ENCODE data around the gene MFAP2. TPM values are rescaled to one million over a fixed set of nuclear protein-coding genes. Genes with fewer than 3 reads are reported as not detected.

The MFAP2 gene, protein sequence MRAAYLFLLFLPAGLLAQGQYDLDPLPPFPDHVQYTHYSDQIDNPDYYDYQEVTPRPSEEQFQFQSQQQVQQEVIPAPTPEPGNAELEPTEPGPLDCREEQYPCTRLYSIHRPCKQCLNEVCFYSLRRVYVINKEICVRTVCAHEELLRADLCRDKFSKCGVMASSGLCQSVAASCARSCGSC
- polyA plus RNA-seq (ENCODE audit: insufficient read length in 4 of 4) = 100 to 1,000 TPM; 204 to 582 (median 224) TPM

DNA sequence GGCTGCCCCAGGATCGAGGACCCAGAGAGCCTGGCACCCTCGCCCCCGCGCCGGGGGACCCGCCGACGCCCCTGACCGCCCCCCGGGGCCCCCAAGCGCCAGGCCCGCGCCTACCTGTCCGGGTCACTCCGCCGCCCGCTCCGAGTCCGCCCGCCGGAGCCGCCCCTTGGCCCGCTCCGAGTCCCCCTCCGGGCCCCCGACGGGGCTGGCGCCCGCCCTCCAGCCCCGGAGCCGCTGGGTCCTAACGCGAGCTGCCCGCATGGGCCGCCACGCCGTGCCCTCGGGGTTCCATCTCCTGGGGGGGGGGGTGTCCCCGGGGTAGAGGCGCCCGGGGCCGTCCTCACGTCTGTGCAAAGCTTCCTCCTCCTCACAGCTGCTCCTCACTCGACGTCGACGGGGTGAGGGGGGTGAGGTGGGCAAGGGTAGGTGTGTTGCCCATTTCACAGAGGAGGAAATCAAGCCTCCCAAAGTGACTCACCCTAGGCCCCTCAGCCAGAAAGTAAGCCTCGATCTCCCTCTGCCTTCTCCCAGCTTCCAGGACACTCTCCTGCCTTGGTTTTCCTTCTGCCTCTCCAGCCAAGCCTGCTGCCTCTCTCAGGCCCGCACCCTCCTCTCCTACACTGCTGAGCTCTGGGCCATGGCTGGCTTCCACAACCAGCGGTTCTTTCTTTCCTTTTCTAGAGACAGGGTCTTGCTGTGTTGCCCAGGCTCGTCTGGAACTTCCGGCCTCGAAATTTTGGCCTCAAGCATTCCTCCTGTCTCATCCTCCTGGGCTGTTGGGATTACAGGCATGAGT, at the start of gene MFAP2:
Gene MFAP2 (minus strand): TSS at position 148 of the 796 bp plus-strand sequence. CDS start 2,347 bp downstream, outside the sequence.
- DNase-seq (ENCODE audit: low read depth in 4 of 4, low spot score in 3 of 4) = no peak

DNA sequence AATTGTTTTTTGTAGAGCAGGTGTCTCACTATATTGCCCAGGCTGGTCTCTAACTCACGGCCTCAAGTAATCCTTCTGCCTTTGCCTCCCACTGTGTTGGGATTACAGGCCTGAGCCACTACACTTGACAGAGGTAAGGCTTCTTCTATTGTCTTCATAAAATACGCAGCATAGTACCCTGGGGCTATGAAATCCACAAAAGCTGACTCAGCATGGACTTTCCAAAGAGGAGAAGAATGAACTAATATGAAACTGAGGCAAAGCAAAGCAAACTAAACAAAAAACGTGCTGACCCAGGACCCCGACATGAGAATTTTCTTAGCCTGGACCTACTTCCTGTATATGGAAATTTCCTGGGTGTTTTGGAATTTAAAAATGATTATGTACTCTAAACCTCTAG, 49.8 kb upstream of the MFAP2 start:
- no peak for DNase-seq (ENCODE audit: low read depth in 4 of 4, low spot score in 3 of 4)

DNA sequence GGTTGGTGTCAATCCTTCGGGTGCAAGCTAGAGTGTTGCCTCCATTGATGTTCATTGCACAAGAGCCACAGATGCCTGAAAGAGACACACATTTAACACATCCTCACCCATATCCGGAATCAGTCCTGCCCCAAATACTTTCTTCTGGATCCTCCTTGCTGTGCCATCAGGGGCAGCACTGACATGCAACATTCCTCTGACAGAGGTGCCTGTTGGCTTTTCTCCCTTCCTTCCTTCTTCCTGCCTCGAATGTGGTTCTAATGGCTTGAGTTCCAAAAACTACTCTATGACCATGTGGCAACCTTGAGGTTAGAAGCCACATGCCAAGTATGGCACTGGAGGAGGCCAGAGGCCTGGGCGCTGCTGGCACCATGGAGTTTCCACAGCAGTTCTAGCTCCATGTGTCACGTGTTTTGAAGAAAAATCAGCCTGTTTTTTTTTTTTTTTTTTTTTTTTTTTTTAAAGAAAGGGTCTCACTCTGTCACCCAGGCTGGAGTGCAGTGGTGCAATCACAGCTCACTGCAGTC, 48.3 kb upstream of the MFAP2 start:
- no peak for DNase-seq (ENCODE audit: low read depth in 4 of 4, low spot score in 3 of 4)

DNA sequence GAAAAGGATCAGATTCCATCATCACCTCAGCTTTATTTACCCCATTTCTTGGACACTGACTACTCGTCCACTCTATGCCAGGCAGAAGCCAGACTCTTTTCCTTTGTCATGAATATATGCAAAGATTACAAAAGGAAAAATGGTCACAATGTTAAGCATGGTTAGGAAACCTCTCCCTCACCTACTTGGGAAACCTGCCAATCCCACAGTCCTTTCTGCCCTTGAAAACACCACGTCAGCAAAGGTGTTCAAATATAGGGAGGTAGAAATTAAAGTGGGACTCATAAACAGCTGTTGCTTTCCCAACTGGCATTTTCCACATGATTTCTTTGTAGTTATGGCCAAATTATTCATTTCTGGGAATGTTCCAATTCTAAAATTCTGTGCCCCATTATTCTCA, 47.5 kb upstream of the MFAP2 start:
- no peak for DNase-seq (ENCODE audit: low read depth in 4 of 4, low spot score in 3 of 4)

DNA sequence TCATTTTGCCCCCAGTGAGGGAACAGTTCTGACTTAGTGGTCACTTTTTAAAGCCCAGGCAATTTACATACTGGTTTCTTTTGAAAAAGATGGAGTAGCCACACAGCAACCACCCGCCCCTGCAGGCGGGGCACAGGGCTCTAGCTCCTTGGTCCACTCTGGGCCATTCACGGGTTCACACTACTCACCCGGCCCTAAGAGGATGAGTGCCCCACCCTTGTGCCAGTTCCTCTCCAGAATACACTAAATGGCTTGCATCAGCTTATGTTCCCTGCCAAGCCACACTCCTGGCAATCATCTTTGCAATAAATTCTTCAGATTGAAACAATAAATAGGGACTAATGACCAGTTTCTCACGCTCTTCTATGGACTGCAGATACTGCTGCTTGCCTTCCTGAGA, 47.0 kb upstream of the MFAP2 start:
- no peak for DNase-seq (ENCODE audit: low read depth in 4 of 4, low spot score in 3 of 4)

DNA sequence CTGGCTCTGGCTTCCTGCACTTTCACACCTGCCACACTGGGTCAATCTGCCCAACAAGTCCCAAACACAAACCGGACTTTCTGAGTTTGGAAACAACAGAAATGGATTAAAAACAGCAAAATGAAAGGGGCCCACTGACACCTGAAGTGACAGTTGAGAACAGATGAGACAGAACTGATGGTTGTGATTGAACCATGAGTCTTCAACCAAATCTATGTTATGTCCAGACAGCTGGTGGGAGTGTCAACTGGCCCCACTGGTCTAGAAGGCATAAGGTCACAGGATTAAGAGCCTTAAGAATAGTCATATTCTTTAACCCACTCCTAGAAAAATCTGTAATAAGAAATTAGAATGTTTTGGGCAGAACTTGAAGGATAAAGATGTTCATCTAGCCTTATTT, 44.3 kb upstream of the MFAP2 start:
- no peak for DNase-seq (ENCODE audit: low read depth in 4 of 4, low spot score in 3 of 4)

DNA sequence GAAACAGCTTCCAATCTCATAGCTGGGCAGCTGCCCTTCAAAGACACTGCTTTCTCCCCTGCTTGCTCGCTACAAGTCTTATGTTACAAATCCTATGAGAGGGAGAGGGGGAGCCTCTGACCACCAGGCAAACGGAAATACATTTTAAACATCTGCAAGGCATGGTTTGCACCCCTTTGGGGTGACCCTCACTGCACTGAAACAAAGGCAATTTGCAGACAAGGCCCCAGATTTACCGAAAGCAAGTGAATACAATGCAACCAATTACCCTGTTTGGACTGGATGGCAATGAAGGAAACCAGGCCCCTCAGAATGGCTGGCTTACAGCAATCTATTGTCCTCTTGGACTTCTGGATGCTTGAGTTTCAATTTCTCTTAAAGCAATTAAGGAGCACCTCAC, 43.2 kb upstream of the MFAP2 start:
- DNase-seq (ENCODE audit: low read depth in 4 of 4, low spot score in 3 of 4) = no peak

DNA sequence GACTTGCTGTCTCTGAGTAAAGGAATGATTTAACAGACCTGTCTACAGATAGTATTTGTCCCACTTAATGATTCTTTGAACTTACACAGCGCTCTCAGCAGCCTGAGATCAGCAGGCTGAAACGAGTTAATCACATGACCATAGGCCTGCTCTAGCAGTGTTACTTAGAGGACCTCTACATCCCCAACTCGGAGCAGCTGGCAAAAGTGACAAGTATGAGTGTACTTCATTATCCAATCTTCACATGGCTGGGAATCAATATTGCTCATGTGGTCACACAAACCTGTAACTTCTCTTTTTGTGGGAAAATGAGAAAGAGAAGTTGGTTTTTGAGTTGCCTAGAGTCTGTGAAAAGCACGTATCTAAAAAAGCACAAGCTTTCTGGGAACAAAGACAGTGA, 42.7 kb upstream of the MFAP2 start:
- DNase-seq (ENCODE audit: low read depth in 4 of 4, low spot score in 3 of 4) = no peak

DNA sequence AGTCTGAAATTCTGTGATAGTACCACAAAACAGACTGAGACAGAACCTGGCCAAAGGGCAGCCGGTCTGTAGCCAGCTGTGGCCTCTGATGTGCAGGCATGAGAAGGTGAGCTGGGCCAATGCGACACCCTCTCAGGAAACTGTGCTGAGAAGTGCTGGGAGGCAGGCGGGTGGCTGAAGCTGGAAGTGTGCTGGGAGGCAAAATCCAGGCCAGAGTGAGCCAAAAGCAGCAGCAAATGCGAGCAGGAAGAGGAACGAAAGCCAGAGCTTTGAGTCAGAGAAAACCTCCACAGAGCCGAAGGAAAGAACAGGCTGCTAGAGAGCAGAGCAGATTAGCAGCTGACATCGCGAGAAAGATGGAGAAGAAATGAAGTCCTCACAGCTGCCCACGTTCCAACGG, 41.5 kb upstream of the MFAP2 start:
- DNase-seq (ENCODE audit: low read depth in 4 of 4, low spot score in 3 of 4) = no peak

DNA sequence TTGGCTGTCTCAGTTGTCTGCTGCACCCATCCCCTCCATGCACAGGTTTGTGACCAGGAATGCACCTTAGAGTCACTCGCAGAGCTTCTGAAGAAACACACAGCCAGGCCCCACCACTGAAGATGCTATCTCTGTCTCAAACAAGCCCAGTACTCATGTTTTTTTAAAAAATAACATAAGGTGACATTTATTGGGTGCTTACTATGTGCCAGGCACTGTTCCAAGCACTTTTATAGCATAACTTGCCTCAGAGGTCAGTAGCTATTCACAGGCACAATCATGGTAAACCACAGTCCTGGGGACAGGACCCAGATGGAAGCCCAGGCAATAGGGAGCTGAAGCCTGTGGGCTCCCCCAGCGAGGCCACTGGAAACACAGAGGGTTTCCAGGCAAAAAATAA, 40.1 kb upstream of the MFAP2 start:
- DNase-seq (ENCODE audit: low read depth in 4 of 4, low spot score in 3 of 4) = no peak

DNA sequence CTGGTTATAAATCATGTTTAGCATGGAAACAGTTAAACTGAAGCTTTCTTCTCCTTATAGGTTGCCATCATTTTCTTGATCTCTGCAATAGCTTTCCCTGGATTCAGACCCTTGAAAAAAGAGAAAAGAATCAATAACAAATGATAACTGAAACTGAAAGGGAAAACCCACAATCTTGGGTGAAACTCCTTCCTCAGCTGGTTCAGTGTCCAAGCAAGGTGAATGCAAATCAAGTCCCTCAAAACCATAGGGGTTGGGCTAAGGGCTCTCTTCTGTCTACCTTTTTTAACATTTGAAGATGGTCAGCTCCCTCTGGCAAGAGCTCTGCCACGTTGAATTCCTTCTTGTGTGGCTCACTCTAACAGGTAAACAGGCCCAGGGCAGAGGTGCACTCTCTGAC, 38.4 kb upstream of the MFAP2 start:
- no peak for DNase-seq (ENCODE audit: low read depth in 4 of 4, low spot score in 3 of 4)

DNA sequence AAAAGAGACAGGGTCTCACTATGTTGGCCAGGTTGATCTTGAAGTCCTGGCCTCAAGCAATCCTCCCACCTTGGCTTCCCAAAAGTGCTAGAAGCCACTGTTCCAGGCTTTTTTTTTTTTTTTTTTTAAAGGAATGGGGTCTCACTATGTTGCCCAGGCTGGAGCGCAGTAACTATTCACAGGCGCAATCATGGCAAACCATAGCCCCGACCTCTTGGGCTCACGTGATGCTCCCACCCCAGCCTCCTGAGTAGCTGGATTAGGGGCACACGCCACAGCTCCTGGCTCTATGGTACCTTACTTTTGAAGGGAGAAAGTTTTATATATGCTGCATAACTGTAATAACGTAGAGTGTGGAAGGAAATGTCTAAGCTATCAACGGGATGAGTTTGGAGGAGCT, 37.0 kb upstream of the MFAP2 start:
- DNase-seq (ENCODE audit: low read depth in 4 of 4, low spot score in 3 of 4) = no peak

DNA sequence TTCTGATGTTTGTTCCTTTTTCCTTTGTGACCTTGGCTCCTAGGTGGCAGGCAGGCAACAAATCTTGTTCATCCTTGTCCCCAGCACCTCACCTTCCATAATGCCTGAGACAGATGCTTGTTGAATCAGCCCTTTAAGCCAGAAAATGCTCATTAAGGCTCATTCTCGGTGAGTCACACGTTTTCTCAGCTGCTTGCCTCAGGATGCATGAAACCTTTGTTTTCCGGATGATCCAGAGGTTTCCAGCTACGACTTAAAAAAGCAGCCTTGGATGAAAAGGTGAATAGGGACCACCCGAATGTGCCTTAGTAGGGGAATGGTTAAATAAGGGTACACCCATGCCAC, 35.9 kb upstream of the MFAP2 start:
- no peak for DNase-seq (ENCODE audit: low read depth in 4 of 4, low spot score in 3 of 4)

DNA sequence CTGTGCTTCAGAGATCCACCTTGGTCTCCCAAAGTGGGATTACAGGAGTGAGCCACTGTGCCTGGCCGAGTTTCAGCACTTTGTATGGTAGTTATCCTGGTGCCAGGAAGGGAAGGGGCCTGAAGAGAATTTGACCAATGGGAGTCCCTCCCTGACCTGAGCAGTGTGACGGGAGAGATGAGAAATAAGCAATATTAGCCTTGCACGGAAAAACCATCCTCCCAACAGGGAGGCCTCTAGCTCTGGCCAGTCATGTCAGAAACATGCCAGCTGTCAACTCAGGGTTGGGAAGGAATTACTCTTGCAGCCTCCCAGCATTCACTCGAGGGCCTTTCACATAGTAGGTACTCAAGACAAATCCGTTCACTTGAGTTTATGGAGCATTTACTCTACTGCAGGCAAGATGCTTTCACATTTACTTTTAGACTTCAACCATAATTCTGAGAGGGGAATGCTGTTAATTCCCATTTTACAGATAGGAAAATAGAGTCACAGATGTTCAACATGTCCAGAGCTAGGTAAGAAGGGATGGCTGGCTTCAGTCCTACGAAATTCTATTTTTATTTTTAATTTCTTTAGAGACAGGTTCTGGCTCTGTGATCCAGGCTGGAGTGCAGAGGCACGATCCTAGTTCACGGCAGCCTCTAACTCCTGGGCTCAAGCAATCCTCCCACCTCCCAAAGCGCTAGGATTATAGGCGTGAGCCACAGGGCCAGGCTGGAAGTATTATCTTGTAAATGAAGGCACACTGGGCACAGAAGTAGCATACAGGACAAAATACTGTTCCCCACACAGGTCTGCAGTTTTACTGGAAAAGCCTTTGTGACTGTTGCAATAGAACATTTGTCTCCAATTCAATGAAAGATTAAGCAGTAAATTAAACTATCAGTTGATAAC, 34.5 kb upstream of the MFAP2 start:
- DNase-seq (ENCODE audit: low read depth in 4 of 4, low spot score in 3 of 4) = no peak

DNA sequence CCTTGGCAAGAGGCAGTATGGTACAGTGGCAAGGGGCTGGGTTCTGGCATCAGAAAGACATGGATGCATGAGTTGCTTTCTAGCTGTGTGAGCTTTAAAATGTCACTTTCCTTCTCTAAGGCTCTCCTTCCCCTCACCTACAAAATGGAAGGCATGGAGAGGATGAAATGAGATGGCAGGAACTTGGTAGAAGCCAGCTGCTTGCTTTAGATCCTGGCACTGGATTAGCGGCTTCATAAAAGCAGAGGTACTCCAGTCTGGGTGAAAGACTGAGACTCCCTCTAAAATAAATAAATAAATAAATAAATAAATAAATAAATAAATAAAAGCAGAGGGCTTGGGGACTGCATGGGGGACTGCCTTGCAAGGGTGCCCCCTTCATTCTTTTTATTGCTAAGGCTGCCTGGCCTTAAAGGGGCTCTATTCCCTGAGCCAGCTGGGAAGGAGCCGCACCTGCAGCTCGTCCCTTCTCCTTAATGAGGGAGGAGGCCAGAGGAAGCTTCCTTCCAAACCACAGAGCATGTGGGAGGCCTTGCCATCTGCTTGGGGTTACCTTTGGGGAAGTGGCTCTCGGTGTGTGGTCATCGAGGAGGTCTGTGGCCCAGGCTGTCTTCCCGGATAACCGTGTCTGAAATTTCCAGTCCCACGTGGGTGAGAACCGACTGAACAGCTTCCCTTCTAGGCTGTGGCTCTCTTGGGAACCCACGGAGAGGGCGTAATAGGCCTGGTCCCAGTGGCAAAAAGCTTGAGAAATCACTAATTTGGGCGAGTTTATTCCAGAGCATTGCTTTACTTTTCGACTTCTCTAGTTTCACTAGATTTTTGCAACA, 33.3 kb upstream of the MFAP2 start:
- no peak for DNase-seq (ENCODE audit: low read depth in 4 of 4, low spot score in 3 of 4)

DNA sequence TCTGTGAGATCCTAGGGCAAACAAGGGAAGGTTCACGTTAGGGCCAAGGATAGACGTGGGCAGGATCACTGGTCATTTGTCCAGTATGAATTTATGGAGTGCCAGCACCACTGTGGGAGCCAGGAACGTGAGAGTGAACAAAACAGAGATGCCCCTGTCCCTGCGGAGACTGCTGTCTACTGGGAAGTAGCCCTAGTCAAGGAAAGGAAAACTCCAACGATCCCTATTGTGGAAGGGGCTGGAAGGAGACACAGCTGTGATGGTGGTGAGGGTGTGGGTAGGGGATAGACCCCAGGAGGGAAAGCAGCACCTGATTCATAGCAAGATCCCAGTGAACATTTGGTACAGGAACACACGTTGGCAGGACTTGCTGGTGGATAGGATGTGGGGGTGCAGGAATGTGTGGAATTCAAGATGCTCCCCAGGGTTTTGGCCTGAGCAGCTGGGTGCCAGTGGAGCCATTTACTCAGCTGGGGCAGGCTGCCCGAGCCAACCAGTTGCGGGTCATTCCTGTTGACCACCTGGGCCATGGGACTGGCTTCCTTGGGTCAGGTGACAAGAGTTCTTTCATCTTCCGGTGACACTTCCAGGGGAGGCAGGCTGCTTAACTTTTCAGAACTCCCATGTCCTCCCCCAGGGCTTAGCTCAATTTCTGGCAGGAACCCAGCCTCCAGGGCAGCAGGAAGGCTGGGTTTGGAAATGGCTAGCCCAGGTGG, 32.5 kb upstream of the MFAP2 start:
- no peak for DNase-seq (ENCODE audit: low read depth in 4 of 4, low spot score in 3 of 4)

DNA sequence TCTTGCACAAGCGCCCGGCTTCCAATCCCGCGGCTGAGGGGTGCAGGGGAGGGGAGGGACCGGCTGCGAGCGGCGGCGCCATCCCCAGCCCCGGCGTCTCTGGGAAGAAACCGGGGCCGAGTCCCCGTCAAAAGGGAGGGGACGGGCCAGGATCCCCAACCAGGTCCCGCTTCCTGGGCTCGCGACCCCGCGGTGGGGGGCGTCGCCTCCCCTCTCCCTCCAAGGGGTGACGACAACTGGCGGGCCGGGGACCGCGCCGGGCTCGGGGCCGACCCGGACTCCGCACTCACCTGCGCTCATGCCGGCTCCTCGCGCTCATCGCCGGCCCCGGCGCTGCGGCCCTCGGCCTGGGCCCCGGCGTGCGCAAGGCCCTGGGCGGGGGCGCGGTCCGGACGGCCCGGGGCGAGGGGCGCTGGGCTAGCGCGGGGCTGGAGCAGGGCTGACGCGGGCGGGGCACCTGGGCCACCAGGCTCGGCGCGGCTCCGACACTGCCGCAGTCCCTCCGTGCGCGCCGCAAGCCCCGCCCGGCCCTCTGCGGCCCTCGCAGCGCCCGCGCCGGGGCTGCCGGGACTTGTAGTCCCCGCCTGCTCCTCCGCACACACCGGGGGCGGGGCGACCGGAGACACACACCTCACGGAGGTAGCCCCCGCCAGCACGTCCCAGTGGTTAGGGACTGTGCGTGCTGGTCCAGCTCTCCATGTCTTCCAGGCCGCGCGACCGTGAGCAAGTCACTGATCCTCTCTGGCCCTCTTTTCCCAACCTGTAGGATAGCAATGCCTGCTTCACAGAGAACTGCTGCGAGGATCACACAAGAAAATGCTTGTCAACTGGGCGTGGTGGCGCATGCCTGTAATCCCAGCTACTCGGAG, 31.3 kb upstream of the MFAP2 start, which contains the start of gene ATP13A2:
Gene ATP13A2 (minus strand): TSS at position 490 of the 869 bp plus-strand sequence. CDS start 190 bp downstream, at position 300.
- DNase-seq (ENCODE audit: low read depth in 4 of 4, low spot score in 3 of 4) = peak; percentile 35 to 58 (median 54)

DNA sequence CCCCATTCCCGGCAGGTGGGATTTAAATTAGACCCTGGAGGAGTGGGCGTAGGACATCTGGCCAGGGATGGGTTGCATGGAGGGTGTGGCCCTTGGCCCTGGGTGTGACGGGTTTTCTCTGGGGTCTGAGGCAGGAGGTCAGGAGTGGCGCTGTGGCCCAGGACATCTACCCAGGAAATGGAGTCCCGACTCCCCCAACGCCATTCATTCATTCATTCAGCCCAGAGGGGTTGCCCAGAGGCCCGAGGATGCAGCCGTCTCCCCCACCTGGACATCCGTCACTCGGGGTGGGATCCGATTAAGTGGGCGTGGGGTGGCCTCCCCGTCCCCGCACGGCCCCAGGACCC, 30.6 kb upstream of the MFAP2 start:
- DNase-seq (ENCODE audit: low read depth in 4 of 4, low spot score in 3 of 4) = no peak

DNA sequence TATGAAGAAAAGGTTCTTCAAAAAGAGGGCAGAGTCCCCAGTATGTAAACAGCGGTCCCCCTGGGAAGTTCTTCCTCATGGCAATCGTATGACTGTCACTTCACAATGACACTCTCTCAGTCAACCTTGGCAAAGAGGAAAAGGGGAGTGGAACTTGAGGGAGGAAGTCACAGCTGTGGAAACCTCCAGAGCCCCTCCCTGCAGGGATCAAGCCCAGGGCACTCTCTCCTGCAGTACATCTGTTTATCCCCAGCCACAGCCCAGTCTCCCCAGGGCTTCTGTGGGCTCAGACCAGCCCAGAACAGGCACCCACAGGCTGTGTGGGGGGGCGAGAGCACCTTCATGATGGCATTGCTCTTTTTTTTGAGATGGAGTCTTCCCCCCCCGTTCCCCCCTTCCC, 29.3 kb upstream of the MFAP2 start:
- DNase-seq (ENCODE audit: low read depth in 4 of 4, low spot score in 3 of 4) = no peak

Measured in left renal pelvis (tissue), 4 donors.